H1 (cell line): Measurements from ENCODE around the gene PDE8A. TPM values are rescaled to one million over a fixed set of nuclear protein-coding genes. Genes with fewer than 3 reads are reported as not detected.

ENCODE experiments used
- CTCF ChIA-PET: fragments of 300-600 bp; sonication (Branson Sonifier 250); formaldehyde crosslinking; loops from one replicate; lab custom pipeline; 2021; ENCODE audit not compliant: partially characterized antibody; lab: Charles Lee
- POLR2A ChIA-PET: fragments of 300-600 bp; sonication (Branson Sonifier 250); formaldehyde crosslinking; loops from one replicate; lab custom pipeline; 2021; ENCODE audit warnings: inconsistent platforms; ENCODE audit not compliant: partially characterized antibody; lab: Charles Lee
- DNase-seq, 2 experiments: peaks; one replicate each; pipeline versions ENCODE4 v3.0.0 to v3.0.0-alpha.2; 2010 to 2022; ENCODE audit warnings: low spot score in 2 of 2, low read depth in 1 of 2, mixed read lengths in 1 of 2
- FAIRE-seq: peaks from 2 replicates; lab custom pipeline; 2011; peaks lifted over from hg19 to GRCh38; lab: Jason Lieb, UNC
- H2AFZ ChIP-seq: 2 replicates; pipeline ENCODE4 v1.8.1; 2012; ENCODE audit warnings: low read length, inconsistent platforms
- H2AK5ac ChIP-seq: 2 replicates; pipeline ENCODE4 v1.6.1; 2013; ENCODE audit warnings: low read depth, low read length
- H2BK120ac ChIP-seq: replicated peaks from 2 replicates; pipeline ENCODE3; 2013; ENCODE audit warnings: low read depth, low read length, inconsistent platforms
- H2BK12ac ChIP-seq: 2 replicates; pipeline ENCODE4 v1.6.1; 2013; ENCODE audit warnings: low read depth, low read length
- H2BK15ac ChIP-seq: 2 replicates; pipeline ENCODE4 v1.6.1; 2013; ENCODE audit warnings: low read length
- H2BK20ac ChIP-seq: 2 replicates; pipeline ENCODE4 v1.6.1; 2013; ENCODE audit warnings: low read length
- H2BK5ac ChIP-seq: 2 replicates; pipeline ENCODE4 v1.6.1; 2013; ENCODE audit warnings: low read depth, low read length
- H3K14ac ChIP-seq: 2 replicates; pipeline ENCODE4 v1.6.1; 2013; ENCODE audit warnings: inconsistent platforms; ENCODE audit not compliant: insufficient read length
- H3K18ac ChIP-seq: 2 replicates; pipeline ENCODE4 v1.6.1; 2013; ENCODE audit warnings: low read length; ENCODE audit errors: extremely low read depth
- H3K23ac ChIP-seq: 2 replicates; pipeline ENCODE4 v1.6.1; 2013; ENCODE audit warnings: inconsistent platforms; ENCODE audit not compliant: insufficient read length
- H3K23me2 ChIP-seq: 2 replicates; pipeline ENCODE4 v1.6.1; 2013; ENCODE audit warnings: low read depth, low read length
- H3K27ac ChIP-seq: 2 replicates; pipeline ENCODE4 v1.6.1; 2011; ENCODE audit warnings: low read depth, low read length, inconsistent platforms
- H3K27me3 ChIP-seq, 4 experiments: replicated peaks in 1 of 4; 1 replicate in 1 of 4; 2 replicates in 3 of 4; pipeline versions ENCODE4 v1.6.1 to v1.8.1; 2011 to 2013; ENCODE audit warnings: low read length in 3 of 4, mild to moderate bottlenecking in 3 of 4, inconsistent platforms in 2 of 4, mixed read lengths in 2 of 4, moderate library complexity in 1 of 4; ENCODE audit not compliant: control insufficient read depth in 3 of 4, insufficient read depth in 3 of 4; ENCODE audit errors: extremely low read depth in 1 of 4
- H3K36me3 ChIP-seq, 4 experiments: 2 replicates each; pipeline versions ENCODE4 v1.6.1 to v1.8.1; 2011 to 2013; ENCODE audit warnings: mild to moderate bottlenecking in 4 of 4, low read length in 3 of 4, moderate library complexity in 2 of 4, control low read depth in 1 of 4, inconsistent platforms in 1 of 4; ENCODE audit not compliant: insufficient read depth in 4 of 4, control insufficient read depth in 2 of 4
- H3K4ac ChIP-seq: replicated peaks from 2 replicates; pipeline ENCODE3; 2013; ENCODE audit warnings: low read length, low read depth, mixed read lengths, inconsistent platforms; ENCODE audit not compliant: insufficient read length
- H3K4me1 ChIP-seq, 4 experiments: replicated peaks in 1 of 4; 1 replicate in 1 of 4; 2 replicates in 3 of 4; pipeline versions ENCODE4 v1.6.1 to v1.8.1; 2011 to 2013; ENCODE audit warnings: low read length in 3 of 4, inconsistent platforms in 2 of 4, mixed read lengths in 1 of 4; ENCODE audit not compliant: insufficient read depth in 4 of 4, control insufficient read depth in 3 of 4
- H3K4me2 ChIP-seq, 2 experiments: 2 replicates each; pipeline versions ENCODE4 v1.6.1 to v1.8.1; 2011 to 2013; ENCODE audit warnings: low read depth in 2 of 2, low read length in 2 of 2, control low read depth in 1 of 2, inconsistent platforms in 1 of 2, mild to moderate bottlenecking in 1 of 2; ENCODE audit not compliant: insufficient read depth in 1 of 2
- H3K4me3 ChIP-seq, 4 experiments: fragments of 200-600, 300-600 bp in 1 of 4; sonication (generic), shearing (Covaris generic), sonication (Bioruptor Twin) in 1 of 4; 2 replicates each; pipeline versions ENCODE4 v1.5.1 to v1.8.1; 2011 to 2016; ENCODE audit warnings: low read length in 4 of 4, low read depth in 3 of 4, control low read depth in 2 of 4, inconsistent platforms in 2 of 4, mild to moderate bottlenecking in 2 of 4, mixed read lengths in 1 of 4, moderate library complexity in 1 of 4; ENCODE audit not compliant: insufficient read depth in 2 of 4; ENCODE audit errors: extremely low read depth in 1 of 4
- H3K56ac ChIP-seq: replicated peaks from 2 replicates; pipeline ENCODE3; 2013; ENCODE audit warnings: low read depth, mild to moderate bottlenecking, mixed read lengths, low read length, inconsistent platforms; ENCODE audit not compliant: insufficient read length
- H3K79me1 ChIP-seq: 2 replicates; pipeline ENCODE4 v1.6.1; 2013; ENCODE audit warnings: low read depth, low read length, control low read depth
- H3K79me2 ChIP-seq, 2 experiments: 2 replicates each; pipeline versions ENCODE4 v1.6.1 to v1.8.1; 2012 to 2013; ENCODE audit warnings: low read length in 2 of 2, mild to moderate bottlenecking in 2 of 2, inconsistent platforms in 1 of 2; ENCODE audit not compliant: insufficient read depth in 2 of 2, control insufficient read depth in 1 of 2
- H3K9ac ChIP-seq, 4 experiments: replicated peaks in 1 of 4; 1 replicate in 1 of 4; 2 replicates in 3 of 4; pipeline versions ENCODE4 v1.6.1 to v1.8.1; 2011 to 2013; ENCODE audit warnings: low read depth in 3 of 4, low read length in 3 of 4, control low read depth in 2 of 4, mild to moderate bottlenecking in 2 of 4, moderate library complexity in 2 of 4, inconsistent platforms in 1 of 4; ENCODE audit errors: extremely low read depth in 1 of 4
- H3K9me3 ChIP-seq, 2 experiments: 2 replicates each; pipeline versions ENCODE4 v1.6.1 to v1.8.1; 2012 to 2013; ENCODE audit warnings: mild to moderate bottlenecking in 2 of 2, moderate library complexity in 2 of 2, control low read depth in 1 of 2, inconsistent platforms in 1 of 2, low read depth in 1 of 2, low read length in 1 of 2, mixed read lengths in 1 of 2; ENCODE audit not compliant: insufficient read depth in 2 of 2
- H4K20me1 ChIP-seq, 2 experiments: replicated peaks in 1 of 2; 2 replicates each; pipeline versions ENCODE3 to v1.8.1; 2011 to 2013; ENCODE audit warnings: inconsistent platforms in 2 of 2, low read length in 2 of 2, mild to moderate bottlenecking in 1 of 2; ENCODE audit not compliant: insufficient read depth in 2 of 2, control insufficient read depth in 1 of 2
- H4K5ac ChIP-seq: 2 replicates; pipeline ENCODE4 v1.6.1; 2013; ENCODE audit warnings: low read length, low read depth, mixed read lengths, inconsistent platforms; ENCODE audit not compliant: insufficient read length
- H4K8ac ChIP-seq: 2 replicates; pipeline ENCODE4 v1.8.0; 2013; ENCODE audit warnings: mild to moderate bottlenecking, moderate library complexity, low read length, inconsistent platforms; ENCODE audit not compliant: insufficient read depth; ENCODE audit errors: extremely low read depth
- H4K91ac ChIP-seq: replicated peaks from 2 replicates; pipeline ENCODE3; 2013; ENCODE audit warnings: low read length, mixed read lengths, inconsistent platforms; ENCODE audit not compliant: insufficient read length
- CTCF ChIP-seq, 3 experiments: IDR thresholded peaks; 1 replicate in 2 of 3; 2 replicates in 1 of 3; pipeline versions ENCODE4 v1.5.1 to v1.6.1; 2011; ENCODE audit warnings: low read length in 3 of 3, mild to moderate bottlenecking in 3 of 3, inconsistent platforms in 2 of 3, low read depth in 1 of 3, moderate library complexity in 1 of 3; ENCODE audit not compliant: insufficient read depth in 1 of 3; ENCODE audit errors: control extremely low read depth in 1 of 3
- FOSL1 ChIP-seq: IDR thresholded peaks from 2 replicates; pipeline ENCODE4 v1.6.1; 2011; ENCODE audit warnings: mild to moderate bottlenecking, low read depth, low read length, moderate library complexity; ENCODE audit not compliant: insufficient read depth
- JUN ChIP-seq: IDR thresholded peaks from 2 replicates; pipeline ENCODE4 v1.6.1; 2011; ENCODE audit warnings: low read depth, mild to moderate bottlenecking, improper control_type of control experiment, low read length
- MAX ChIP-seq: IDR thresholded peaks from 2 replicates; pipeline ENCODE4 v1.6.1; 2012; ENCODE audit warnings: inconsistent platforms
- POLR2AphosphoS5 ChIP-seq: IDR thresholded peaks from 2 replicates; pipeline ENCODE4 v1.6.1; 2011; ENCODE audit warnings: low read depth, low read length
- SAP30 ChIP-seq: fragments of 300-600 bp; sonication (generic); IDR thresholded peaks from 2 replicates; pipeline ENCODE4 v1.7.1; 2012; ENCODE audit warnings: low read length, moderate library complexity, mild to moderate bottlenecking, inconsistent platforms; ENCODE audit not compliant: insufficient read depth, insufficient replicate concordance
- polyA plus RNA-seq, 7 experiments: library from polyadenylated mRNA; depleted of rRNA in 3 of 7; stranded (reverse) in 5 of 7; unstranded in 2 of 7; fragments of >200 nt in 5 of 7; fragments of 200-250 nt in 2 of 7; gene quantifications; 1 replicate in 5 of 7; 2 replicates in 1 of 7; 4 replicates in 1 of 7; pipeline versions ENCODE4 v1.2.1 to v1.2.3, GENCODE V29; 2011 to 2013; ENCODE audit warnings: missing spikeins in 2 of 7, mixed read lengths in 2 of 7
- total RNA-seq: library from RNA; stranded (reverse); fragmentation: NEBNext Ultra II Directional; extraction: Animal tissue kit (Norgen Biotek cat#: 25700); gene quantifications from 2 replicates; pipeline ENCODE4 v1.2.1, GENCODE V29; 2021

The PDE8A gene
- total and polyA plus RNA-seq, 2 of the 8 experiments (the other 6 are each of a cell fraction or from before 2014, with no cell fraction given): 6.9 to 7.8 TPM

GRCh38 chr15:85128621-85129020 lies 147.0 kb downstream of the PDE8A start:
- H3K23me2 ChIP-seq: no peaks in the 10 kb centered on the region
- DNase-seq (no peak), FAIRE-seq (no peak)
- no peaks in the 10 kb centered on the region for H3K79me2 ChIP-seq
- H3K18ac ChIP-seq: no peak overlapping the region
- no peak overlapping the region for H4K91ac ChIP-seq
- no peak overlapping the region for H2BK12ac ChIP-seq
- H3K27ac ChIP-seq: no peak overlapping the region
- no peak overlapping the region for H3K4ac ChIP-seq
- no peak overlapping the region for H2BK15ac ChIP-seq
- TF ChIP-seq FOSL1: no peak
- no peak for TF ChIP-seq SAP30
- TF ChIP-seq POLR2AphosphoS5: no peak
- no peak for TF ChIP-seq JUN
- TF ChIP-seq MAX: no peak
- no peak for TF ChIP-seq CTCF (IDR thresholded peaks at IDR 0.05; ENCODE audit: control extremely low read depth in 1 of 3, insufficient read depth in 1 of 3, low read depth in 1 of 3, low read length in 3 of 3)
- no peaks in the 10 kb centered on the region for H4K20me1 ChIP-seq
- H2AFZ ChIP-seq: no peak overlapping the region
- peaks cover 0 to 3% (median 1%) of the 10 kb centered on the region in 4 experiments; a peak in 2 of 7 replicates for H3K4me1 ChIP-seq
- H3K4me3 ChIP-seq: no peak overlapping the region
- POLR2A ChIA-PET: no interaction called here
- H3K79me1 ChIP-seq: no peaks in the 10 kb centered on the region
- H3K9ac ChIP-seq: no peak overlapping the region
- no peak overlapping the region for H2AK5ac ChIP-seq
- no peak overlapping the region for H4K5ac ChIP-seq
- H3K56ac ChIP-seq: no peak overlapping the region
- H3K36me3 ChIP-seq: no peaks in the 10 kb centered on the region; a peak in 2 of 8 replicates
- no peak overlapping the region for H2BK120ac ChIP-seq
- CTCF ChIA-PET: interaction anchor here (0.7 kb wide), 1 partner anchor 103 kb away, joined by 3 read pairs; no protein-coding TSS in a partner anchor
- no peak overlapping the region for H3K23ac ChIP-seq
- no peak overlapping the region for H3K4me2 ChIP-seq
- H2BK5ac ChIP-seq: no peak overlapping the region
- H3K14ac ChIP-seq: no peak overlapping the region
- H2BK20ac ChIP-seq: no peak overlapping the region
- no peaks in the 10 kb centered on the region for H3K27me3 ChIP-seq
- H3K9me3 ChIP-seq: no peaks in the 10 kb centered on the region
- no peak overlapping the region for H4K8ac ChIP-seq
